Measurements from ENCODE around the gene PGM1. TPM values are rescaled to one million over a fixed set of nuclear protein-coding genes. Genes with fewer than 3 reads are reported as not detected.
"Not testable (repeated sequence)": the region's sequence is repeated elsewhere in the genome, so short reads cannot be mapped to it uniquely, and the experiment has no call there.

The PGM1 gene
- total and polyA plus RNA-seq, 9 of the 15 experiments (the other 6 are each of a cell fraction or from before 2014, with no cell fraction given), result 0.03 to 0.31 (median 0.09) TPM; not detected in 5

DNA sequence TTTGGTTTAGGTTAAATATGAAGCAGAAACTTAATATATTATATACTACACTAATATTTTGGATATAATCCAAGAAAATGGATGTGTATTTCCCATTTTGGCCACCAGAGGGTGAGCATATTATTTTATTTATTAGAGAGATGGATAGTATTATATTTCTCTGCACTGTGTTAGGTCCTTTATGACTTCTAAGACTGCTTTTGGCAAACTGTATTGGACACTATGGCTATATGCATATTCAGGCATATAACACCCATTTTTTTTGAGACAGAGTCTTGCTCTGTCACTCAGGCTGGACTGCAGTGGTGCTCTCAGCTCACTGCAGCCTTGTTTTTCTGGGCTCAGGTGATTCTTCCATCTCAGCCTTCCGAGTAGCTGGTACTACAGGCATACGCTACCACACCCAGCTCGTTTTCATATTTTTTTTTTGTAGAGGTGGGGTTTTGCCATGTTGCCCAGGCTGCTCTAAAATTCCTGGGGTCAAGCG lies 17.8 kb upstream of the PGM1 start:
- Histone ChIP-seq H2AFZ (ENCODE audit: low read depth, low read length) (no peak overlapping the region), H3K4me3 (no peak overlapping the region), H3K9me3 (replicated peaks; ENCODE audit: control insufficient read depth, insufficient read depth, low read depth, low read length) (no peaks in the 10 kb centered on the region), H4K20me1 (replicated peaks; ENCODE audit: control insufficient read depth, insufficient read depth, low read length) (no peaks in the 10 kb centered on the region), H3K79me2 (ENCODE audit: control insufficient read depth, insufficient read depth, low read length) (no peaks in the 10 kb centered on the region), H3K9me1 (ENCODE audit: control insufficient read depth, insufficient read depth, low read length) (no peaks in the 10 kb centered on the region), H3K27me3 (ENCODE audit: control insufficient read depth in 2 of 2, insufficient read depth in 2 of 2, low read length in 2 of 2) (no peaks in the 10 kb centered on the region), H3K9ac (ENCODE audit: insufficient read depth in 1 of 2, low read depth in 2 of 2, low read length in 2 of 2) (no peak overlapping the region), H3K4me1 (replicated peaks in 1 of 2; ENCODE audit: control insufficient read depth in 2 of 2, insufficient read depth in 2 of 2, low read length in 2 of 2) (no peaks in the 10 kb centered on the region), H3K27ac (ENCODE audit: extremely low read depth, low read depth, low read length) (no peak overlapping the region), H3K4me2 (ENCODE audit: insufficient read depth, low read length) (no peak overlapping the region), H3K36me3 (ENCODE audit: control insufficient read depth, insufficient read depth, low read length) (no peaks in the 10 kb centered on the region)
- 12% methylated on average over 4 of the region's 4 CpGs for WGBS (ENCODE audit: insufficient coverage, low coverage, missing lambda C conversion rate)
- POLR2A ChIA-PET, result no interaction called here
- no TSS peak for BruUV-seq (replicated peaks)
- intact Hi-C loops (cut with micrococcal nuclease), result no loop called here
- in situ Hi-C loops (cut with MboI), result no loop called here
- no peak for ATAC-seq
- TF ChIP-seq NFIC (IDR thresholded peaks at IDR 0.05), result peak; percentile 87
- TF ChIP-seq, protein P1, sequence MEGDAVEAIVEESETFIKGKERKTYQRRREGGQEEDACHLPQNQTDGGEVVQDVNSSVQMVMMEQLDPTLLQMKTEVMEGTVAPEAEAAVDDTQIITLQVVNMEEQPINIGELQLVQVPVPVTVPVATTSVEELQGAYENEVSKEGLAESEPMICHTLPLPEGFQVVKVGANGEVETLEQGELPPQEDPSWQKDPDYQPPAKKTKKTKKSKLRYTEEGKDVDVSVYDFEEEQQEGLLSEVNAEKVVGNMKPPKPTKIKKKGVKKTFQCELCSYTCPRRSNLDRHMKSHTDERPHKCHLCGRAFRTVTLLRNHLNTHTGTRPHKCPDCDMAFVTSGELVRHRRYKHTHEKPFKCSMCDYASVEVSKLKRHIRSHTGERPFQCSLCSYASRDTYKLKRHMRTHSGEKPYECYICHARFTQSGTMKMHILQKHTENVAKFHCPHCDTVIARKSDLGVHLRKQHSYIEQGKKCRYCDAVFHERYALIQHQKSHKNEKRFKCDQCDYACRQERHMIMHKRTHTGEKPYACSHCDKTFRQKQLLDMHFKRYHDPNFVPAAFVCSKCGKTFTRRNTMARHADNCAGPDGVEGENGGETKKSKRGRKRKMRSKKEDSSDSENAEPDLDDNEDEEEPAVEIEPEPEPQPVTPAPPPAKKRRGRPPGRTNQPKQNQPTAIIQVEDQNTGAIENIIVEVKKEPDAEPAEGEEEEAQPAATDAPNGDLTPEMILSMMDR (IDR thresholded peaks at IDR 0.05 in 2 of 3, conservative IDR thresholded peaks at IDR 0.05 in 1 of 3; ENCODE audit: insufficient read depth in 2 of 3, low read depth in 1 of 3, low read length in 3 of 3), result peak; percentile 33 to 60 (median 49); a peak in 4 of 6 replicates
- TF ChIP-seq, protein P2, sequence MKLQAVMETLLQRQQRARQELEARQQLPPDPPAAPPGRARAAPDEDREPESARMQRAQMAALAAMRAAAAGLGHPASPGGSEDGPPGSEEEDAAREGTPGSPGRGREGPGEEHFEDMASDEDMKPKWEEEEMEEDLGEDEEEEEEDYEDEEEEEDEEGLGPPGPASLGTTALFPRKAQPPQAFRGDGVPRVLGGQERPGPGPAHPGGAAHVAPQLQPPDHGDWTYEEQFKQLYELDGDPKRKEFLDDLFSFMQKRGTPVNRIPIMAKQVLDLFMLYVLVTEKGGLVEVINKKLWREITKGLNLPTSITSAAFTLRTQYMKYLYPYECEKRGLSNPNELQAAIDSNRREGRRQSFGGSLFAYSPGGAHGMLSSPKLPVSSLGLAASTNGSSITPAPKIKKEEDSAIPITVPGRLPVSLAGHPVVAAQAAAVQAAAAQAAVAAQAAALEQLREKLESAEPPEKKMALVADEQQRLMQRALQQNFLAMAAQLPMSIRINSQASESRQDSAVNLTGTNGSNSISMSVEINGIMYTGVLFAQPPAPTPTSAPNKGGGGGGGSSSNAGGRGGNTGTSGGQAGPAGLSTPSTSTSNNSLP (IDR thresholded peaks at IDR 0.05; ENCODE audit: borderline replicate concordance, low read depth, low read length), result peak; percentile 80; the same call in 1 of the 2 replicates
- TF ChIP-seq GABPB1 (CRISPR knock-in tag; IDR thresholded peaks at IDR 0.05), result no peak
- peak in 3 of 4 experiments; percentile 15 to 23 (median 18) for DNase-seq (ENCODE audit: extremely low read depth in 1 of 4, low spot score in 3 of 4)
- no peak for FAIRE-seq
- CTCF ChIA-PET (ENCODE audit: low intra/inter-chr PET ratio), result interaction anchor here (1.1 to 1.3 kb wide), 2 partner anchors 18 to 671 kb away, joined by 3 to 5 read pairs; no protein-coding TSS in a partner anchor

DNA sequence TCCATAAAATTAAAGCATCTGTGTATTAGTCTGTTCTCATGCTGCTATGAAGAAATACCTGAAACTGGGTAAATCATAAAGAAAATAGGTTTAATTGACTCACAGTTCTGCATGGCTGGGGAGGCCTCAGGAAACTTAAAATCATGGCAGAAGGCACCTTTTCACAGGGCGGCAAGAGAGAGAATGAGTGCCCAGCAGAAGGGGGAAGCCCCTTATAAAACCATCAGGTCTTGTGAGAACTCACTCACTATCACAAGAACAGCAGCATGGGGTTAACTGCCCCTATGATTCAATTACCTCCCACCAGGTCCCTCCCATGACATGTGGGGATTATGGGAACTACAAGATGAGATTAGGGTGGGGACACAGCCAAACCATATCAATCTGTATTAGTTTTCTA lies 6.9 kb upstream of the PGM1 start:
- H3K4me1 ChIP-seq (replicated peaks in 1 of 2; ENCODE audit: control insufficient read depth in 2 of 2, insufficient read depth in 2 of 2, low read length in 2 of 2); H3K79me2 ChIP-seq (ENCODE audit: control insufficient read depth, insufficient read depth, low read length); DNase-seq (ENCODE audit: extremely low read depth in 1 of 4, low spot score in 3 of 4); FAIRE-seq; H3K36me3 ChIP-seq (ENCODE audit: control insufficient read depth, insufficient read depth, low read length); in situ Hi-C loops (cut with MboI); H3K9me3 ChIP-seq (replicated peaks; ENCODE audit: control insufficient read depth, insufficient read depth, low read depth, low read length); H3K27me3 ChIP-seq (ENCODE audit: control insufficient read depth in 2 of 2, insufficient read depth in 2 of 2, low read length in 2 of 2); H3K27ac ChIP-seq (ENCODE audit: extremely low read depth, low read depth, low read length); intact Hi-C loops (cut with micrococcal nuclease); H3K4me3 ChIP-seq; H3K9me1 ChIP-seq (ENCODE audit: control insufficient read depth, insufficient read depth, low read length); BruUV-seq (replicated peaks); H3K9ac ChIP-seq (ENCODE audit: insufficient read depth in 1 of 2, low read depth in 2 of 2, low read length in 2 of 2); ATAC-seq; H4K20me1 ChIP-seq (replicated peaks; ENCODE audit: control insufficient read depth, insufficient read depth, low read length); H2AFZ ChIP-seq (ENCODE audit: low read depth, low read length); CTCF ChIA-PET (ENCODE audit: low intra/inter-chr PET ratio); POLR2A ChIA-PET; H3K4me2 ChIP-seq (ENCODE audit: insufficient read depth, low read length): not testable (repeated sequence)
- WGBS (ENCODE audit: insufficient coverage, low coverage, missing lambda C conversion rate), result 0% methylated on average over 1 of the region's 1 CpG

Data from K562 (cell line).